Activated CD8-positive, alpha-beta memory T cell treated with anti-CD3 and anti-CD28 coated beads, Interleukin-2, amount 10 ng/mL, durations not matched to agents 7 days and 5 days (primary cell): ENCODE results near the gene XG. TPM values are rescaled to one million over a fixed set of nuclear protein-coding genes. Genes with fewer than 3 reads are reported as not detected.

Source experiments
- ATAC-seq: fragments of 150-1000 bp; cut with Tn5 transposase; one replicate; pipeline ENCODE4 v1.10.0; 2021; ENCODE audit warnings: moderate library complexity
- CTCF ChIA-PET: fragments of 350-600 bp; sonication (Branson Sonifier 250); formaldehyde crosslinking; loops from one replicate; lab custom pipeline; 2021; ENCODE audit warnings: antibody characterized with exemption; lab: Charles Lee
- DNase-seq: peaks from one replicate; pipeline ENCODE4 v3.0.0-alpha.2; 2020
- H3K27ac Mint-ChIP-seq: one replicate; pipeline ENCODE4 v1.8.0; 2021; ENCODE audit warnings: mild to moderate bottlenecking, mixed read lengths
- H3K27me3 Mint-ChIP-seq: one replicate; pipeline ENCODE4 v1.8.0; 2021; ENCODE audit warnings: mixed read lengths
- H3K36me3 Mint-ChIP-seq: one replicate; pipeline ENCODE4 v1.8.0; 2021; ENCODE audit warnings: mild to moderate bottlenecking, mixed read lengths
- H3K4me1 Mint-ChIP-seq: one replicate; pipeline ENCODE4 v1.8.0; 2021; ENCODE audit warnings: mixed read lengths
- H3K4me3 Mint-ChIP-seq: one replicate; pipeline ENCODE4 v1.8.0; 2021; ENCODE audit warnings: mild to moderate bottlenecking, moderate library complexity, mixed read lengths
- H3K9me3 Mint-ChIP-seq: one replicate; pipeline ENCODE4 v1.8.0; 2022; ENCODE audit warnings: low read depth, mixed read lengths
- total RNA-seq, 2 experiments: library from RNA; stranded (reverse); gene quantifications; one replicate each; pipeline ENCODE4 v1.2.3, GENCODE V29; 2021

The XG gene
- total RNA-seq, 2 experiments from 2014 or later, result not detected

GRCh38 chrX:2857566-2857965, 105.7 kb downstream of the XG start:
- Mint-ChIP-seq H3K27ac (no peak overlapping the region), H3K4me3 (no peak overlapping the region), H3K4me1 (no peaks in the 10 kb centered on the region), H3K27me3 (no peaks in the 10 kb centered on the region), H3K9me3 (no peaks in the 10 kb centered on the region), H3K36me3 (no peaks in the 10 kb centered on the region)
- no peak for DNase-seq
- no peak for ATAC-seq
- CTCF ChIA-PET, result no interaction called here

GRCh38 chrX:2859197-2859797, 107.5 kb downstream of the XG start:
- Mint-ChIP-seq H3K27ac (no peak overlapping the region), H3K36me3 (no peaks in the 10 kb centered on the region)
- CTCF ChIA-PET, result no interaction called here

GRCh38 chrX:2862404-2862803, 110.6 kb downstream of the XG start:
- no peaks in the 10 kb centered on the region for H3K27me3 Mint-ChIP-seq
- ATAC-seq (no peak), DNase-seq (no peak)
- H3K4me1 Mint-ChIP-seq, result no peaks in the 10 kb centered on the region
- CTCF ChIA-PET, result no interaction called here
- no peaks in the 10 kb centered on the region for H3K36me3 Mint-ChIP-seq
- no peak overlapping the region for H3K4me3 Mint-ChIP-seq
- H3K27ac Mint-ChIP-seq, result no peak overlapping the region
- H3K9me3 Mint-ChIP-seq, result no peaks in the 10 kb centered on the region

More at GRCh38 chrX:2859197-2859797, 107.5 kb downstream of the XG start:
- Mint-ChIP-seq H3K9me3 (no peaks in the 10 kb centered on the region), H3K4me3 (no peak overlapping the region), H3K27me3 (no peaks in the 10 kb centered on the region), H3K4me1 (no peaks in the 10 kb centered on the region)
- no peak for ATAC-seq
- DNase-seq, result no peak

GRCh38 chrX:2863646-2864045, 111.8 kb downstream of the XG start:
- Mint-ChIP-seq H3K27ac (no peak overlapping the region), H3K4me3 (no peak overlapping the region), H3K9me3 (no peaks in the 10 kb centered on the region), H3K36me3 (no peaks in the 10 kb centered on the region), H3K4me1 (no peaks in the 10 kb centered on the region), H3K27me3 (no peaks in the 10 kb centered on the region)
- ATAC-seq (no peak), DNase-seq (no peak)
- CTCF ChIA-PET, result no interaction called here

Other genes with a start within 250 kb of the XG start
- gene CD99, start 60.7 kb upstream of the XG start, total RNA-seq, result 100 to 1,000 TPM; 259 to 286 TPM
- gene GYG2, start 76.9 kb downstream of the XG start, total RNA-seq, result not detected
- 1 to 10 TPM; 1.3 to 2.1 TPM for gene ARSD, start 177.3 kb downstream of the XG start, total RNA-seq